ENCODE data around the gene TGFB1.

DNA sequence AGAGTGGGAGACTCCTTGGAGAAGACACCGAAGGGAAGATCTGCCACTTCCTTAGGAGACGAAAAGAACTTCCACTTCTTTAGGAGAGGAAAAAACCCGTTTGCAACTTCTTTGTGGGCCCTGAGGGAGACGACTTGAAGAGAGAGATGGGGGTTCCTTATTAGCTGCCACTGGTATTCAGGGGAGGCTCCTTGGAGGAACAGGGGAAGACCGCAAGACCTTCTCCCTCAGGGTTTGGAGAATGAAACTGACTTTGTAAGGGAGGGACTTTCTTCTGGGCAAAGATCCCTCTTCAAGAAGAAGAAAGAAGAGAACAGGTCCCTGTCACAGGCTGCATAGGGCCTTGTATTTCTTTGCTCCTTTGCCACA, 44.3 kb upstream of the TGFB1 start:
- TF ChIP-seq, protein P1, sequence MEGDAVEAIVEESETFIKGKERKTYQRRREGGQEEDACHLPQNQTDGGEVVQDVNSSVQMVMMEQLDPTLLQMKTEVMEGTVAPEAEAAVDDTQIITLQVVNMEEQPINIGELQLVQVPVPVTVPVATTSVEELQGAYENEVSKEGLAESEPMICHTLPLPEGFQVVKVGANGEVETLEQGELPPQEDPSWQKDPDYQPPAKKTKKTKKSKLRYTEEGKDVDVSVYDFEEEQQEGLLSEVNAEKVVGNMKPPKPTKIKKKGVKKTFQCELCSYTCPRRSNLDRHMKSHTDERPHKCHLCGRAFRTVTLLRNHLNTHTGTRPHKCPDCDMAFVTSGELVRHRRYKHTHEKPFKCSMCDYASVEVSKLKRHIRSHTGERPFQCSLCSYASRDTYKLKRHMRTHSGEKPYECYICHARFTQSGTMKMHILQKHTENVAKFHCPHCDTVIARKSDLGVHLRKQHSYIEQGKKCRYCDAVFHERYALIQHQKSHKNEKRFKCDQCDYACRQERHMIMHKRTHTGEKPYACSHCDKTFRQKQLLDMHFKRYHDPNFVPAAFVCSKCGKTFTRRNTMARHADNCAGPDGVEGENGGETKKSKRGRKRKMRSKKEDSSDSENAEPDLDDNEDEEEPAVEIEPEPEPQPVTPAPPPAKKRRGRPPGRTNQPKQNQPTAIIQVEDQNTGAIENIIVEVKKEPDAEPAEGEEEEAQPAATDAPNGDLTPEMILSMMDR (conservative IDR thresholded peaks at IDR 0.05; ENCODE audit: low read length) = no peak
- no peak for TF ChIP-seq EZH2phosphoT487 (IDR thresholded peaks at IDR 0.05; ENCODE audit: borderline replicate concordance)

All from Loucy (cell line).